ENCODE measurements around the gene SURF6. TPM values are rescaled to one million over a fixed set of nuclear protein-coding genes. Genes with fewer than 3 reads are reported as not detected.

Gene SURF6
- total RNA-seq, 2 donors from 2014 or later: 20.8 to 37.9 TPM

DNA sequence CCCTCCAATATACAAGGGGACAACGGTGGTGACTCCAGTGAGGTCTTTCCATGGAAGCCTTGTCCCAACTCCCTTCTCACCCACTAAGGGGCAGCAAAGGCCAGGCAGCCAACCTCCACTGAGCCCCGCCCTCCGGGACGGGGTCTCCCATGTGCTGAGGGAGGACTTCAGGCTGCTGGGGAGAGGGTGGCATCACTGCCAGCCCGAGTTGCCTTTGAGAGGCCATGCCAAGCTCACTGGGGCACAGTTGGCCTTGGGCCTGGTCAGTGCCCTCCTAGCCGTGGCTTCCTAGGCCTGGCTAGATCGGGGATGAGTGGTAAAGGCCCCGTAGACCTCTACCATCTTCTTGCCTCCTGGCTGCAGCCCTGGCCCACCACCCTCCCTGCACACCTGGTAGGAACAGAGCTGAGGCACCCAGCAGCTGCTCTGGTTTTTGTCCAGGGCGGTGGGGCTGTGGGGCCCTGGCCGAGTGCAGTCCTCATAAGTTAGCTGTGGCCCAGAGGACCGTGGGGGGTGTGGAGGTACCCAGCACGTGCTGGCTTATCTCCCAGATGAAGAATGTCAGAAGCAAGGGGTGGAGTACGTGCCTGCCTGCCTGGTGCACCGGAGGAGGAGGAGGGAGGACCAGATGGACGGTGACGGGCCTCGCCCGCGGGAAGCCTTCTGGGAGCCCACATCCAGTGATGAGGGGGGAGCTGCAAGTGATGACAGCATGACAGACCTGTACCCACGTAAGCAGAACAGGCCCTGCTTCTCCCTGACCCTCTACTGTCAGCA lies 23.6 kb upstream of the SURF6 start:
- ATAC-seq: no peak

DNA sequence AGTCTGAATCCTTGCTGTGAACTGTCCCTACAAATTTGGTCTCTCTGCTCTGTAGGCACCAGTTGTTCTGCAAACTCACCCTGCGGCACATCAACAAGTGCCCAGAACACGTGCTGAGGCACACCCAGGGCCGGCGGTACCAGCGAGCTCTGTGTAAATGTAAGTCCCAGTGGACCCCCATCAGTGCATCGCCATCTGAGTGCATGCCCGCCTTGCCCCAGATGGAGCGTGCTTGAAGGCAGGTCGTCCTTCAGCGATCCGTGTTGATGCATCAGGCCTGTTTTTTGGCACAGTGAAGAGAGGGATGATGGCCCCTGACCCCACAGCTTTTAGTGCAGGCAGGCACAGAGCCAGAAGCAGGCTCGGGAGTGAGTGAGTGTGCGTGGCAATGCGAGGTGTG lies 21.7 kb upstream of the SURF6 start:
- peaks cover 0 to 8% of the 10 kb centered on the region in 2 donors for H3K36me3 ChIP-seq (replicated peaks in 1 of 2; ENCODE audit: insufficient read depth in 1 of 2, low read depth in 2 of 2)
- no peaks in the 10 kb centered on the region for H3K9me3 ChIP-seq
- WGBS, 2 donors: 76 to 79% methylated on average over 3 to 14 of the region's 14 CpGs
- H3K4me1 ChIP-seq: peaks cover 49% of the 10 kb centered on the region
- no peak for DNase-seq
- no peak overlapping the region for H3K4me3 ChIP-seq
- no peak overlapping the region for H3K27ac ChIP-seq
- TF ChIP-seq, protein P1, sequence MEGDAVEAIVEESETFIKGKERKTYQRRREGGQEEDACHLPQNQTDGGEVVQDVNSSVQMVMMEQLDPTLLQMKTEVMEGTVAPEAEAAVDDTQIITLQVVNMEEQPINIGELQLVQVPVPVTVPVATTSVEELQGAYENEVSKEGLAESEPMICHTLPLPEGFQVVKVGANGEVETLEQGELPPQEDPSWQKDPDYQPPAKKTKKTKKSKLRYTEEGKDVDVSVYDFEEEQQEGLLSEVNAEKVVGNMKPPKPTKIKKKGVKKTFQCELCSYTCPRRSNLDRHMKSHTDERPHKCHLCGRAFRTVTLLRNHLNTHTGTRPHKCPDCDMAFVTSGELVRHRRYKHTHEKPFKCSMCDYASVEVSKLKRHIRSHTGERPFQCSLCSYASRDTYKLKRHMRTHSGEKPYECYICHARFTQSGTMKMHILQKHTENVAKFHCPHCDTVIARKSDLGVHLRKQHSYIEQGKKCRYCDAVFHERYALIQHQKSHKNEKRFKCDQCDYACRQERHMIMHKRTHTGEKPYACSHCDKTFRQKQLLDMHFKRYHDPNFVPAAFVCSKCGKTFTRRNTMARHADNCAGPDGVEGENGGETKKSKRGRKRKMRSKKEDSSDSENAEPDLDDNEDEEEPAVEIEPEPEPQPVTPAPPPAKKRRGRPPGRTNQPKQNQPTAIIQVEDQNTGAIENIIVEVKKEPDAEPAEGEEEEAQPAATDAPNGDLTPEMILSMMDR (IDR thresholded peaks at IDR 0.05): no peak
- no peak for TF ChIP-seq POLR2A (IDR thresholded peaks at IDR 0.05)
- H3K27me3 ChIP-seq: no peaks in the 10 kb centered on the region
- no peak for ATAC-seq
- intact Hi-C loops (cut with DNase I): no loop called here

More for the DNA sequence above, 23.6 kb upstream of the SURF6 start:
- DNase-seq: peak in 1 of 4 donors; percentile 42
- H3K4me3 ChIP-seq: no peak overlapping the region
- H3K27me3 ChIP-seq: no peaks in the 10 kb centered on the region
- intact Hi-C loops (cut with DNase I): no loop called here
- TF ChIP-seq, protein P1 (IDR thresholded peaks at IDR 0.05): peak in 5 of 7 experiments; percentile 26 to 45 (median 35)
- no peak for TF ChIP-seq POLR2A (IDR thresholded peaks at IDR 0.05)
- no peaks in the 10 kb centered on the region for H3K9me3 ChIP-seq
- 35 to 42% methylated on average over 14 to 20 of the region's 20 CpGs for WGBS, 2 donors
- H3K36me3 ChIP-seq (replicated peaks in 1 of 2; ENCODE audit: insufficient read depth in 1 of 2, low read depth in 2 of 2): peaks cover 0 to 16% of the 10 kb centered on the region in 2 donors
- peak overlapping the region in 1 of 4 donors; percentile 16 for H3K27ac ChIP-seq
- peaks cover 45% of the 10 kb centered on the region for H3K4me1 ChIP-seq

DNA sequence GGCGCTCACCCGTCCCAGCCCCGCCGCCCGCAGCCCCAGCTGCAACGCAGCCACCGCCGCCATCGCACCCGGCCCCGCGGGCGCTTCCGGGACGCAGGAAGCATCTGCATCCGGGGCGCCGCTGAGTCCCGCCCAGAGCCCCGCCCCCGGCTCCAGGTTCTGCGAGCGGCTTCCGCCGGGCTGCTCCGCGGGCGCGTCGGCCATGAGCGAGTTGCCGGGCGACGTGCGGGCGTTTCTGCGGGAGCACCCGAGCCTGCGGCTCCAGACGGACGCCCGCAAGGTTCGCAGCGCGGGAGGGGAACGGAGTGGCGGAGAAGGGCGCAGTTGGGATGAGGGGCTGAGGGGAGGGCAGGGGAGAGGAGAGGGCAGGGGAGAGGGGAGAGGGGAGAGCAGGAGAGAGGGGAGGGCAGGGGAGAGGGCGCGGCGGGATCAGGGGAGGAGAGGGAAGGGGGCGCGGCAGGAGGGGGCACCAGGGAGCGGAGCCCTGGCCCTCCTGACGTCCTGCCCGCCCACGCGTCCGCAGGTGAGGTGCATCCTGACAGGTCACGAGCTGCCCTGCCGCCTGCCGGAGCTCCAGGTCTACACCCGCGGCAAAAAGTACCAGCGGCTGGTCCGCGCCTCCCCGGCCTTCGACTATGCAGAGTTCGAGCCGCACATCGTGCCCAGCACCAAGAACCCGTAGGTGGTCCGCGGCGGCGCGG lies 20.6 kb upstream of the SURF6 start, which contains the start of the genes SURF1 and SURF2:
TSS of gene SURF1 (minus strand) at position 97 of the 701 bp plus-strand sequence. CDS start at position 63, 34 bp downstream.
TSS of gene SURF2 (plus strand) at position 160 of the 701 bp plus-strand sequence. CDS start at position 203, 43 bp downstream.
- peaks cover 49% of the 10 kb centered on the region for H3K4me1 ChIP-seq
- H3K36me3 ChIP-seq (replicated peaks in 1 of 2; ENCODE audit: insufficient read depth in 1 of 2, low read depth in 2 of 2): peaks cover 0 to 9% of the 10 kb centered on the region in 2 donors
- H3K4me3 ChIP-seq: peak within 1 kb of the TSS; percentile 66 to 80
- H3K9me3 ChIP-seq: no peaks in the 10 kb centered on the region
- 0% methylated on average over 5 to 73 of the region's 78 CpGs for WGBS, 2 donors
- peak in 2 of 3 donors; percentile 49 to 65 for TF ChIP-seq POLR2A (IDR thresholded peaks at IDR 0.05)
- TF ChIP-seq, protein P1 (IDR thresholded peaks at IDR 0.05): peak in 3 of 7 experiments; percentile 10 to 23 (median 17)
- no peaks in the 10 kb centered on the region for H3K27me3 ChIP-seq
- intact Hi-C loops (cut with DNase I): no loop called here
- H3K27ac ChIP-seq: peak within 1 kb of the TSS; percentile 20 to 83 (median 66)
- peak; percentile 90 to 93 (median 90) for DNase-seq
- ATAC-seq: peak; percentile 92

DNA sequence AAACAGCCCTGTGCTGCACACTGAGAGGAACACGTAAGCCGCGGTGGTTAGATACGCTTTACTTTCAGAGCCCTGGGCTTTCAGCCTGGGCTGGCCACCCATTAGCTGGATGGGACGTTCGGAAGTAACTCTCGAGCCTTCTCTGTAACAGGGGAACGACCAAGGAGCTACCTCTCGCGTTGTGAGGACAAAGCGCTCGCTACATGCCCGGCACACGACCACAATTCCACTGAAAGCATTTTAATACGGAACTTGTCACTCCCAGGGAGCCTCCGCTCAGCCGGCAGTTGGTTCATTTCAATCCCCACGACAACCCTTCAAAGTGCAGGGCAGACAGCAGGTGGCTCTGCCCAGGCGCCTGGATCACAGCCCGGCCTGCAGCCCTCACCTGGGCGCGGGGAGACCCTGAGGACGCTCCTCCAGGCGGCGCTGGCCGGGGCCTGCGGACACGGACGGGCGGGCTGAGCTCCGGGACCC lies 19.9 kb upstream of the SURF6 start:
- Histone ChIP-seq H3K4me1 (peaks cover 49% of the 10 kb centered on the region), H3K27ac (peak overlapping the region; percentile 20 to 83 (median 66)), H3K4me3 (peak overlapping the region; percentile 43 to 80), H3K36me3 (replicated peaks in 1 of 2; ENCODE audit: insufficient read depth in 1 of 2, low read depth in 2 of 2) (peaks cover 0 to 13% of the 10 kb centered on the region in 2 donors), H3K9me3 (no peaks in the 10 kb centered on the region), H3K27me3 (no peaks in the 10 kb centered on the region)
- TF ChIP-seq, protein P1 (IDR thresholded peaks at IDR 0.05): no peak
- TF ChIP-seq POLR2A (IDR thresholded peaks at IDR 0.05): no peak
- 0% methylated on average over 4 to 27 of the region's 31 CpGs for WGBS, 2 donors
- intact Hi-C loops (cut with DNase I): no loop called here
- DNase-seq (no peak), ATAC-seq (peak; percentile 13)

All from body of pancreas (tissue), 4 donors.